ENCODE measurements around the gene MLF2.
"Not testable (repeated sequence)": the region's sequence is repeated elsewhere in the genome, so short reads cannot be mapped to it uniquely, and the experiment has no call there.

Gene MLF2

GRCh38 chr12:6765634-6766581, 13.0 kb upstream of the MLF2 start, which contains the start of gene PTMS:
Gene PTMS (plus strand): TSS chr12:6766363. CDS start chr12:6766706, 343 bp downstream.
- no peak for DNase-seq (ENCODE audit: extremely low read depth in 1 of 2, low read depth in 1 of 2)

DNA sequence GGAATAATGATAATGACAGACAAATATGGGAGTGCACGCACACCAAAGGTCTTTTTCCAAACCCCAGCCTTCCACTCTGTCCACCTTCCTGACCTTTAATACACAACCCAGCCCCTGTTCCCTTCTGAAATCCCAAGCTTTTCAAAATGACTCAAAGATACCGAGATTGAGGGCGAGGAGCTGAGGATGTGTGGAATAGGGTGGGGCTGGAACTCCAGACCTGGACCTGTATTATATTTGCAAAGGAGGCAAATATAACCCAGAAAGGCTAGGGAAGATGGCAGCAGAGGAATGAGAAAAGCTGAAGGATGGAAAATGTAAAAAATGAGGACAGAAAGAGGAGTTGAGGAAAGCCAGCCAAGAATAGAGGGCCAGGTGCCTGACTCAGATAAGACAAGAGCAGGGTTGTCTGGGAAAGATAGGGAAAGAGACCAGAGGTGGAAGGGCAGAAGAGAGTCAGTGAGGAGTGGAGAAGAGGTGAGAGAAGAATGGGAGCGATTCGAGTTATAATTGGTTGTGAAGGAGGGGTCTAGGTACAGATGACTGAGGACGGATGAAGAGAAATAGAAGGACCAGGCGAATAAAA, 12.2 kb upstream of the MLF2 start:
- DNase-seq (ENCODE audit: extremely low read depth in 1 of 2, low read depth in 1 of 2) = no peak

DNA sequence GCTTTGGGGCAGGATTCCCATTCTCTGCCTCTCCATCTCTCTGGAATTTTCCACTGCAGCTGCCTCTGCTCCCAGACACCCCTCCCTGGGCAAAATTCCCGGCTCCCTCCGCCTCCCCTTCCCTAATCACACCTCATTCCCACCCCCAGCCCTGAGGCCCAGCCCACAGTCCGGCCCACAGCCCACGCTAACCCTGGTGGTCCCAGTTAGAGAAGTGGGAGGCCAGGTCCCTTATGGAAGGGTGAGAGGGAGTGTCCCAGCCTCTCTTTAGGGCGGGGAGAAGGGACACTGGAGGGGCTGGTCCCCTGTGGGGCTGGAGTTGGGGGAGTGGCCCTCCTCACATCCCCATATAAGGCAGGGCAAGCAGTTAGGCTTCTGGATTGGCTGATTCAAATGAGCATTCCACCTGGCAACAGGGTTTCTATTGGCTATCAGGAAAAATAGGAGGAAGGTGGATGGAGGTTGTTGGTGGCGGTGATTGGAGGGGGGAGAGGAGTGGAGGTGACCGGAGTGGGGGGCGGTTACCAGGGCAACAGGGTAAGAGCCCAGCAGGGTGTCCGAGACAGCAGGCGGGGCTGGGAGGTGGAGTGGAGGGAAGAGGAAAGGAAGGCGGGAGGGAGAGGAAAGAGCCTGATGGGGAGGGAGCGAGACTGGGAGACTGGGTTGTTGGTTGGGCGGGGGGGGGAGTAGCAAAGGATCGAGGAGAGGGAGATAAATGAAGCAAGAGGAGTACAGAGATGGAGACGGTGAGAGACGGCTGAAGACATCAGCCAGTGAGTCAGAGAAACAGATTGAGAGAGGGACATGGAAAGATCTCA, 11.3 kb upstream of the MLF2 start:
- no peak for DNase-seq (ENCODE audit: extremely low read depth in 1 of 2, low read depth in 1 of 2)

GRCh38 chr12:6763380-6763779, 10.4 kb upstream of the MLF2 start:
- no peak for DNase-seq (ENCODE audit: extremely low read depth in 1 of 2, low read depth in 1 of 2)

DNA sequence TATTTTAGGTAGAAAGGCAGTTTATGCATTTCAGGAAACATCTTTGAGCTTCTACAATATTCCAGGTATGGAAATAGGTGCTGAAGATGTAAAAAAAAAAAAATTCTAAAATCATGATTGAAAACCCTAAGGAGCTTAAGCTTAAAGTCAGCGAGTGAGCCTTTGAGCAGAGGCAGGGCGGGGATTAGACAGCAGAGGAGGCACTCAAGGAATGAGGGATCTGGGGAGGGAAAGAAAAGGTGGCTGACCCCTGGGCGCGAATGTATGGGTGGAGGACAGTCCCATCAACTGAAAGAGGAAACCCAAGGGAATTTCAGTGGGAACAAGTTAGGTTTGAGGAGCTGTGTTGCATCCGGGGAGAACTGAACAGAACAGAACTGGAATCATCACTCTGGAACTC, 6.8 kb upstream of the MLF2 start:
- DNase-seq (ENCODE audit: extremely low read depth in 1 of 2, low read depth in 1 of 2) = no peak

- no peak for DNase-seq (ENCODE audit: extremely low read depth in 1 of 2, low read depth in 1 of 2)
Observed at GRCh38 chr12:6758506-6759095, 5.7 kb upstream of the MLF2 start.

GRCh38 chr12:6757028-6757690, 4.2 kb upstream of the MLF2 start:
- DNase-seq (ENCODE audit: extremely low read depth in 1 of 2, low read depth in 1 of 2) = no peak

- DNase-seq (ENCODE audit: extremely low read depth in 1 of 2, low read depth in 1 of 2) = no peak
Observed at GRCh38 chr12:6754411-6754810, 1.5 kb upstream of the MLF2 start.

DNA sequence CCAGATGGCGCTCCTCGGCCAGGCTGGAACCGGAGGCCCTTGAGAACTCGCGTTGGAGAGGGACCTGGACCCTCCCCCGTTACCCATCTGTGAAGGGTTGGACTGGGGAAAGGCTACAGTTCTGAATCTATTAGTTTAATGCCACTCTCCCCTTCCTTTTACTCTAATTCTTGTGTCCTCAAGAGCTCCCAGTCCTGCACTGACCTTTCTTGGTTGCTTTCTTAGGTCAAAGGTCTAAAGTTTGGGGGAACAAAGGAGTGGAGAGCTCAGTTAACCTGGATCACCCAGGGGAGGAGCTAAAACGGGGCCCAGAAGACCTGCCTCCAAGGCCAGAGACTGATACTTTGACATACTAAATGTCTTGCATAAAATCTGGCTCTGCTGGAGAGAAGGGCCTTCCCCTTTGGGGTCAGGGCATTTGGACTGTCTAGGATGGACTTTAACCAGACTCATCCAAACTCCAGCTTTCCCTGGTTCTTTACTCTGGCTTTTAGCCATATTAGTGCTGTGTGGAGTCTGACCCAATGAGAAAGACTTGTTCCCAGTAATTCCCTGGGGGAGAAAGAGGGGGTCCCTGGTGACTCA, 923 bp upstream of the MLF2 start:
- DNase-seq (ENCODE audit: extremely low read depth in 1 of 2, low read depth in 1 of 2) = no peak

DNA sequence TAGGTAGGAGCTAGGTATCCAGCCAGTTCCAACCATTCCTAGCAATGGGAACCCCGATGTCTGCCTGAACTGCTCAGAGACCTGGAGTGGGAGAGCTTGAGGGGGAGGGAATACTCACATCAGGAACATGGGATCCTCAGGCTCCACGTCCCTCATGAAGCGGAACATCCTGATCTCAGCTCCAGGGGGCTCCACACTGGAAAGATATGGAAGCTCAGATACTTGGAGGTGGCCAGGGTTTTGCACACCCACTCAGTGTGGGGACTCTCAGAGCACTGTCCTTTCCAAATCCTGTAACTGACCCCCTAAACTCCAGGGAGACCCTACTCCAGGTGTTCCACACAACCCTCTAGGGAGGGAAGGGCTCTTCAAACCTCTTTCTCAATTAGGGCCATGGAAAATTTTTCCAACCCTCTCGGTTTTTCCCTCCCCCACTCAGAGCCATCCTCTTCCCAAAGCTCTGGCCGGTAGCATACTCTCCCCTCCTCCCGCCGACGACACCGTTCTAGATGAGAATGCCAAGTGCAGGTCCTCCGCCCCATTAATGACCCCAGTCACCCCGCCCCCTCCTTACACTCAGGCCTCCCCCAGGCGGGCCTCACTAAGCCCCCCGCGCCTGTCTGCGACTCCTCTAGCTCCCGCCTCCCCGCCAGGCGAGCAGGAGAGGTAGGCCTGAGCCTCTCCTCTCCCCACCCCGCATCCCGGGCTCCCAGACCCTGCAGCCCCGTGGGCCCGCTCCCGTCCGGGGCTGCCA, 597 bp downstream of the MLF2 start:
- no peak for DNase-seq (ENCODE audit: extremely low read depth in 1 of 2, low read depth in 1 of 2)

GRCh38 chr12:6751767-6752166, 1.2 kb downstream of the MLF2 start:
- no peak for DNase-seq (ENCODE audit: extremely low read depth in 1 of 2, low read depth in 1 of 2)

DNA sequence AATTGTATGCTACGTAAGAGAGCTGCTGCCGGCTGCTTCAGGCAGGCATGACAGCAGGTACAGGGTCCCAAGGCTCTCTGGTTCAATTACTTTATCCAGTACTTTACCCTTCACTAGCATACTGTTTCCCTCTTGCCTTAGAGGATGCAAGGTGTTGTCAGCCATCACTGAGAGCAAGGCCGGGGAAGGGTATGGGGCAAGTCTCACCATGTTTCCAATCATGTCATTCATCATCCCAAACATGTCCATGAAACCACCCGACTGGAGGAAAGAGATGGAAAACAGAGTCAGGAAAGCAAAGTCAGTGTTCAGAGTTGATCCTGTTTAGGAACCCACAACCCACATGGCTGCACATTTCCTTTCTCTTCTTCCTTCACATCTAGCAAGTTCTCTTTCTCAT, 2.4 kb downstream of the MLF2 start:
- no peak for DNase-seq (ENCODE audit: extremely low read depth in 1 of 2, low read depth in 1 of 2)

DNA sequence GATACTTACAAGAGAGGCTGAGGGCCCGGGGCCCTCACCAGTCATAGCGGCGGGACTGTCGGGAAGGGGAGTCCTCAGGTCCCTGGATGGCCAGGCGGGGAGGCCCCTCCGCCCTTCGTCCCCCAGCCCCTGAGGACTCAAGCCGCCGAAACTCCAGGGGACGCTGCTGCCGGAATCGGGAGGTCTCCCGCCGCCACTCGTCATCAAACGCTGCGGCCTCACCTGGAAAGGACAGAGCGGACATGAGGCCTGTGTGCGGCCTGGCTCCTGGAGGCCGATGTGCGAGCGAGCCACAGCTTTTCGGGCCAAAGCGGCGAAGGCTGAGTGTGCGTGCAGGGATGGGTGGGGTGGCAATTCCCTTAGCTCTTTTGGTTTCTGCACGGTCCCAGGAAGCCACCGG, 4.2 kb downstream of the MLF2 start:
- no peak for DNase-seq (ENCODE audit: extremely low read depth in 1 of 2, low read depth in 1 of 2)

DNA sequence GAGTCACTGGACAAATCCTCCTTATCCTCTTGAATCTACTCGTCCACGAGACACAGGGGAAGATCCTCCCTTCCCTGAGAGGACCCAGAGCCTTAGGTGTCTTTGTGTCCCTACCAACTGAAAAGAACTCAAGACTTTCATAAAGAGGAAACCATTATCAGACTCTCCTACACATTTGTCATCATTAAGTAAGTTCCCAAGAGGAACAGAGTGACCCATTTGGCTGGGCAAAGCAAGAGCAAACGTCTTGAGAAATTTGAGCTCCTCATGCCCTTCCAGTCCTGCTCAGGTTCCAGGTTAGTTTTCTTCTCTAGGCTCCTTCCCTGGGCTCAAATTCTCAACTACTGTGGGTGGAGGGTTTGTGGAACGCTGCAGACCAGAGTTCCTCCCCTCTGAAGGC, 5.7 kb downstream of the MLF2 start:
- DNase-seq (ENCODE audit: extremely low read depth in 1 of 2, low read depth in 1 of 2) = no peak

- DNase-seq (ENCODE audit: extremely low read depth in 1 of 2, low read depth in 1 of 2) = no peak
Observed at GRCh38 chr12:6745741-6746525, 7.0 kb downstream of the MLF2 start.

- not testable (repeated sequence) for DNase-seq (ENCODE audit: extremely low read depth in 1 of 2, low read depth in 1 of 2)
Observed at GRCh38 chr12:6743300-6743699, 9.6 kb downstream of the MLF2 start.

DNA sequence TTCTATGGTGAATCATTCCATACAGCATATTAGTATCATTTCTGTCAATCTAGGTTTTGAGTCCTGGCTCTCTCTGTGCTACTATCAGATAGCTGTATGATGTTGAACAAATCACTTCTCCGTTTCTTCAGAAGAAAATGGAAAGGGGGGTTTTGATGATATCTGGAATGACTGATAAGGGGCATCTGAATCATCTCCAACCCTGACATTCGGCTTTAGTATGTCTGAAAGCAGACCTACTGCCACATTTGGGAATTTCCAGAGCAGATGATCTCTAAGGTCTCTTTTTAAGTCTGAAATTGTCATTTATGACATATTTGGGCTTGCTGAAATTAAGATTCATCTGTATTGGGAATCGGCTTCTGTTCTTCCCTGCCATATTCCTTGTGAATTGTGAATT, 10.1 kb downstream of the MLF2 start:
- no peak for DNase-seq (ENCODE audit: extremely low read depth in 1 of 2, low read depth in 1 of 2)

DNA sequence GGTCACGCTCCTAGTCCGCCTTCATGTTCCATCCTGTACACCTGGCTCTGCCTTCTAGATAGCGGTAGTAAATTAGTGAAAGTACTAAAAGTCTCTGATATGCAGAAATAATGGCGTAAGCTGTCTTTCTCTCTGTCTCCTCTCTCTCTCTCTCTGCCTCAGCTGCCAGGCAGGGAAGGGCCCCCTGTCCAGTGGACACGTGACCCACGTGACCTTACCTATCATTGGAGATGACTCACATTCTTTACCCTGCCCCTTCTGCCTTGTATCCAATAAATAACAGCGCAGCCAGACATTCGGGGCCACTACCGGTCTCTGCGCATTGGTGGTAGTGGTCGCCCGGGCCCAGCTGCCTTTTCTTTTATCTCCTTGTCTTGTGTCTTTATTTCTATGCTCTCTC, 10.9 kb downstream of the MLF2 start:
- DNase-seq (ENCODE audit: extremely low read depth in 1 of 2, low read depth in 1 of 2) = not testable (repeated sequence)

DNA sequence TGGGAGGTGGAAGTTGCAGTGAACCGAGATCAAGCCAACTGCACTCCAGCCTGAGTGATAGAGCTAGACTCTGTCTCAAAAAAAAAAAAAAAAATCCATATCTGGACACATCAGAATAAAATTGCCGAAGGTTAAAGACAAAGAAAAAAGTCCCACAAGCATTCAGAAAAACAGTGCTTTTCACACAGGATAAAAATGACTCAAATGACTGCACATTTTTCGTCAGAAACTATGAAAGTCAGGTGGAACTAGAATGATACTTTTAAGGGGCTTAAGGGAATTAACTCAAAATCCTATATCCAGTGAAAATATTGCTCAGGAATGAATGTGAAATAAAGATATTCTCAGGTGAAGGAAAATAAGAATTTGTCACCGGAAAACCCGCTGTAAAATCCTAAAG, 16.2 kb downstream of the MLF2 start:
- DNase-seq (ENCODE audit: extremely low read depth in 1 of 2, low read depth in 1 of 2) = no peak

Measured in activated CD8-positive, alpha-beta memory T cell treated with anti-CD3 and anti-CD28 coated beads for 1 hour (primary cell).